ENCODE measurements around the gene NEB. TPM values are rescaled to one million over a fixed set of nuclear protein-coding genes. Genes with fewer than 3 reads are reported as not detected.
"Not testable (repeated sequence)": the region's sequence is repeated elsewhere in the genome, so short reads cannot be mapped to it uniquely, and the experiment has no call there.

The NEB gene
- total RNA-seq, 4 donors from 2014 or later: 0.60 to 7.0 (median 1.4) TPM

DNA sequence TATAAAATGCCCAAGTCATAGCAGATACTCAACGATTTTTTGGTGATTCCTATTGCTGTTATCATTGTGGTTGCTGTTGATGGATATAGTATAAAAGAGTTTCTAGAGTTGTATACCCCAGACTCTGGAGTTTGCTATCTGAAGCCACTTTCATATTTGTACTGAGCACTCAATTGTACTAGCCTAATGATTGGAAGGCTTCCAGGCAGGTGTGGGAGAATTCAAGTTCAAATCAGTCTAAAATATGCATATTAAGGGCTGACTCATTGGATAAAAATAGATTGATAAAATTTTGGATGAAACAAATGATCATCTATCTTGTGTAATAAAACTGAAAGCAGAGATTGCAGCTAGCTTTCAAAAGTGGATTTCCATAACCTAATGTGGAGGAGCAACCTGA, 122.9 kb downstream of the NEB start:
- intact Hi-C loops (cut with DNase I; ENCODE audit: low total_unique reads): no loop called here
- in situ Hi-C loops (cut with MboI; ENCODE audit: low pct_ligation_motif_present in 1 of 4, low pct_unique_long_range_greater_than_20kb in 1 of 4, low sequenced_read_pairs in 3 of 4): loop anchor here in 2 of 4 donors (25.0 kb wide), 1 partner anchor 401 kb away; no protein-coding TSS in a partner anchor
- H3K36me3 ChIP-seq: no peaks in the 10 kb centered on the region

DNA sequence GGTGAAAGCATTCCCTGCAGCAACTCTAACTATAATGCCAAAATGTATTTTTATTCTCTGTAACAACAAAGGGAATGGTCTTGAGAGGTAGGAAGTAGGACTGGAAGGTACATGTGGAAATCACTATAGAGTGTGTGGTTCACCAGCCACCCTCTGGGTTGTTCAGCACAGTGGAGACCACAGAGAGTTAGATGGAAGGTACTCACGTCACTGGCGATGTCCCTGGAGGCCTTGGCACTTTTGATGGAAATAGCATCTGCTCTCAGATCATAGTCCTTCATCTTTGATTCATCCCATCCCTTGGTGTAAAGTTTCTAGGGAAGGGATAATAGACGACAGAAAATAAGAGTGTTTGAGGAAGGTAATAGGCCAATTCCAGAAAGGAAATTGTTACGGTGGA, 124.0 kb downstream of the NEB start:
- in situ Hi-C loops (cut with MboI; ENCODE audit: low pct_ligation_motif_present in 1 of 4, low pct_unique_long_range_greater_than_20kb in 1 of 4, low sequenced_read_pairs in 3 of 4): loop anchor here in 2 of 4 donors (25.0 kb wide), 1 partner anchor 402 kb away; no protein-coding TSS in a partner anchor
- Histone ChIP-seq H3K4me1 (no peaks in the 10 kb centered on the region), H3K9me3 (no peaks in the 10 kb centered on the region), H3K27ac (no peak overlapping the region), H3K4me3 (no peak overlapping the region), H3K36me3 (no peaks in the 10 kb centered on the region), H3K27me3 (no peaks in the 10 kb centered on the region)
- no peak for DNase-seq
- WGBS, 2 donors (ENCODE audit: low coverage in 1 of 2): 93 to 97% methylated on average over 4 of the region's 4 CpGs
- intact Hi-C loops (cut with DNase I; ENCODE audit: low total_unique reads): no loop called here
- TF ChIP-seq POLR2A (IDR thresholded peaks at IDR 0.05) (no peak), POLR2AphosphoS5 (IDR thresholded peaks at IDR 0.05) (no peak)
- TF ChIP-seq, protein P1, sequence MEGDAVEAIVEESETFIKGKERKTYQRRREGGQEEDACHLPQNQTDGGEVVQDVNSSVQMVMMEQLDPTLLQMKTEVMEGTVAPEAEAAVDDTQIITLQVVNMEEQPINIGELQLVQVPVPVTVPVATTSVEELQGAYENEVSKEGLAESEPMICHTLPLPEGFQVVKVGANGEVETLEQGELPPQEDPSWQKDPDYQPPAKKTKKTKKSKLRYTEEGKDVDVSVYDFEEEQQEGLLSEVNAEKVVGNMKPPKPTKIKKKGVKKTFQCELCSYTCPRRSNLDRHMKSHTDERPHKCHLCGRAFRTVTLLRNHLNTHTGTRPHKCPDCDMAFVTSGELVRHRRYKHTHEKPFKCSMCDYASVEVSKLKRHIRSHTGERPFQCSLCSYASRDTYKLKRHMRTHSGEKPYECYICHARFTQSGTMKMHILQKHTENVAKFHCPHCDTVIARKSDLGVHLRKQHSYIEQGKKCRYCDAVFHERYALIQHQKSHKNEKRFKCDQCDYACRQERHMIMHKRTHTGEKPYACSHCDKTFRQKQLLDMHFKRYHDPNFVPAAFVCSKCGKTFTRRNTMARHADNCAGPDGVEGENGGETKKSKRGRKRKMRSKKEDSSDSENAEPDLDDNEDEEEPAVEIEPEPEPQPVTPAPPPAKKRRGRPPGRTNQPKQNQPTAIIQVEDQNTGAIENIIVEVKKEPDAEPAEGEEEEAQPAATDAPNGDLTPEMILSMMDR (IDR thresholded peaks at IDR 0.05): no peak

More for the DNA sequence above, 122.9 kb downstream of the NEB start:
- no peaks in the 10 kb centered on the region for H3K27me3 ChIP-seq
- no peaks in the 10 kb centered on the region for H3K9me3 ChIP-seq
- H3K4me1 ChIP-seq: no peaks in the 10 kb centered on the region
- 51 to 89% methylated on average over 1 of the region's 1 CpG for WGBS, 2 donors (ENCODE audit: low coverage in 1 of 2)
- H3K27ac ChIP-seq: no peak overlapping the region
- H3K4me3 ChIP-seq: no peak overlapping the region
- no peak for DNase-seq
- TF ChIP-seq, protein P1 (IDR thresholded peaks at IDR 0.05): no peak
- no peak for TF ChIP-seq POLR2A (IDR thresholded peaks at IDR 0.05)

DNA sequence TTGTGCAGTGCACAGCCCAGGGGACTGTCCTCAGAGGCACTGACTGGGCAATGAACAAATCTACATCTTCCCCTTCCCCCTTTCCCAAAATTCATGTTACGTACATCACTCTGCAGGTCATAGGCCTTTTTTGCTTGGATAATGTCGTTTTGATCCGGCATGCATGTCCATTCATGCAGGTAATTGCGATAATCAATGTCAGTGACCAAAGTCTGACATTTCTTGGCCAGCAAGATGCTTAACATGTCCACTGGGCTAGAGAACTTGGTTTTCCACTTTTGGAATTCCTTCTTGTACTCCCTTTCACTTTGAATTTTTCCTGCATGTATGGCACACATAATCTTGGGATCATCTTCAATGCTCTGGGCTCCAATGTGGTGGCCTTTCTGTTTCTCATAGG, 124.6 kb downstream of the NEB start:
- no peak overlapping the region for H3K27ac ChIP-seq
- H3K27me3 ChIP-seq: no peaks in the 10 kb centered on the region
- H3K36me3 ChIP-seq: no peaks in the 10 kb centered on the region
- in situ Hi-C loops (cut with MboI; ENCODE audit: low pct_ligation_motif_present in 1 of 4, low pct_unique_long_range_greater_than_20kb in 1 of 4, low sequenced_read_pairs in 3 of 4): loop anchor here in 2 of 4 donors (25.0 kb wide), 1 partner anchor 403 kb away; no protein-coding TSS in a partner anchor
- no peak overlapping the region for H3K4me3 ChIP-seq
- TF ChIP-seq EP300 (IDR thresholded peaks at IDR 0.05; ENCODE audit: low read depth) (no peak), POLR2A (IDR thresholded peaks at IDR 0.05) (no peak), POLR2AphosphoS5 (IDR thresholded peaks at IDR 0.05) (no peak)
- TF ChIP-seq, protein P1 (IDR thresholded peaks at IDR 0.05): no peak
- H3K9me3 ChIP-seq: no peaks in the 10 kb centered on the region
- H3K4me1 ChIP-seq: no peaks in the 10 kb centered on the region
- DNase-seq: no peak
- intact Hi-C loops (cut with DNase I; ENCODE audit: low total_unique reads): no loop called here
- WGBS, 2 donors (ENCODE audit: low coverage in 1 of 2): 91 to 99% methylated on average over 4 of the region's 4 CpGs

DNA sequence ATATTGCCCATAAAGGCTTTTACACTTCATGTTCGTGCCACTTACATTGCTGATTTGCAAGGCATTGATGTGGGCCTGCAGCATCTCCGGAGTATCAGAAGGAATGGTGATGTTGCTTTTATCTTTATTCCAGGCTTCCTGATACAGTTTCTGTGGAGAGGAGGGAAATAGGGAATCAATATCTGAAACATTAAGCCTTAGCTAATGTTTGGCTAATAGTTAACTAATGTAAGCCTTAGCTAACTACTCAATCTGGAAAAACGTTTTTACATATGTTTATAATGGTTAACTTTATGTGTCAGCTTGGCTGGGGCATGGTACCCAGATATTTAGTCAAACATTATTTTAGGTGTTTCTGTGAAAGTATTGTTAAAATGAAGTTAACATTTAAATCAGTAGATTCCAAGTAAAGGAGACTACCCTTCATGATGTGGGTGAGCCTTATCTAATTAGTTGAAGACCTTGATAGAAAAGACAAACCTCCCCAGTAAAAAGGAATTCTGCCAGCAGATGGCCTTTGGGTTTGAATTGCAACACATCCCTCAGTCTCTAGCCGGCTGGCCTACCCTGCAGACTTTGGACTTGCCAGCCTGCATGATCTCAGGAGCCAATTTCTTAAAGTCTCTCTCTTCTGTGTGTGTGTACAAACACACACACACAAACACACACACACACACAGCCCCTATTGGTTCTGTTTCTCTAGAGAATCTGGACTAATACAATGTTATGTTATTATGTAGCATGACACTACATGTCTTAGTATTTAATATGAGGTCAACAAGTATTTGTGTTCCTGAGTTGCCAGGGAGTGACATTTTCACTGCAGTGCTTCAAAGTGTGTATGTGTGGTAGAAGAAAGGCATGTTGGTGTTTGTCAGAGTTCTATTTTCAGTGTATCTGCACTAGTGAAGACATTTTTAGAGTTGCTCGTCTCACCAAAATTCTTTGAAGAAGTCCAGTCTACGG, 126.5 kb downstream of the NEB start:
- no CpG with 5 or more reads among the region's 6 CpGs for WGBS, 2 donors (ENCODE audit: low coverage in 1 of 2)
- intact Hi-C loops (cut with DNase I; ENCODE audit: low total_unique reads); H3K4me3 ChIP-seq; H3K27me3 ChIP-seq; H3K9me3 ChIP-seq; H3K4me1 ChIP-seq; H3K36me3 ChIP-seq; DNase-seq; H3K27ac ChIP-seq: not testable (repeated sequence)
- in situ Hi-C loops (cut with MboI; ENCODE audit: low pct_ligation_motif_present in 1 of 4, low pct_unique_long_range_greater_than_20kb in 1 of 4, low sequenced_read_pairs in 3 of 4): loop anchor here in 2 of 4 donors (25.0 kb wide), 1 partner anchor 405 kb away; no protein-coding TSS in a partner anchor

DNA sequence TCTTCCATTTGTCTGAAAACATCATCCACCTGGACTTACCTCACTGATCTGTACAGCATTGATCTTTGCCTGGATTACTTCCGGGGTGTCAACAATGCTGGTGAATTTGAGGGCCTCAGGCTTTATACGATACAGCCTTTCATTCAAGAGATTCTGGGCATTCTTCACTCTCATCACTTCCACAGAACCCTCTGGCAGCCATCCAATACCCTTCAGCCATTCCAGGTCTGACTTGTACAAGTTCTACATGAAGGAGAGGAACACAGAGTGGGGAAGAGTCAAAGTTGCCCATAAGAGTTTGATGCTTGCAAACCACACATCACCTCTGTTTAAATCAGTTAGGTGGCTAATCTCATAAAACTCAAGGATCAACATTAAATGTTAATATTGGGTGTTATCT, 130.7 kb downstream of the NEB start:
- WGBS, 2 donors (ENCODE audit: low coverage in 1 of 2): 92% methylated on average over 2 of the region's 2 CpGs; no CpG with 5 or more reads in 1 of the 2 donors
- in situ Hi-C loops (cut with MboI; ENCODE audit: low pct_ligation_motif_present in 1 of 4, low pct_unique_long_range_greater_than_20kb in 1 of 4, low sequenced_read_pairs in 3 of 4): loop anchor here in 2 of 4 donors (25.0 kb wide), 1 partner anchor 409 kb away; no protein-coding TSS in a partner anchor
- H3K27ac ChIP-seq; H3K4me3 ChIP-seq; intact Hi-C loops (cut with DNase I; ENCODE audit: low total_unique reads); H3K4me1 ChIP-seq; H3K36me3 ChIP-seq; H3K9me3 ChIP-seq; DNase-seq; H3K27me3 ChIP-seq: not testable (repeated sequence)

DNA sequence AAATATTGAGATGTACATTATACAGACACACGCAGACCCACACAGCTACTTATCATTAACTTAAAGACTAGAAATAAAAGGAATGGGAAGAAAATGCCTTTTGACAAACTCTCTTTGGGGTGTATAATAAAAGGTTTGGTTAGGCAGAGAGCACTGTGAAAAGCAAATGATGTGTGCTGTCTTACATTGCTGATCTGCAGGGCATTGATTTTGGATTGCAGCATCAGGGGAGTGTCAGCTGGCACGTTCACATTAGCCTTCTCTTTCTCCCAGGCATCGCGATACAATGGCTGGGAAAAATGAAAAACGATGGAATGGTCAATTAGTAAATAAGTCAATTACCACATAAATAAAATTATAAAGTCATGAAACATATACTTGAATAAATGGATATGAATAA, 131.9 kb downstream of the NEB start:
- no CpG with 5 or more reads among the region's 5 CpGs for WGBS, 2 donors (ENCODE audit: low coverage in 1 of 2)

DNA sequence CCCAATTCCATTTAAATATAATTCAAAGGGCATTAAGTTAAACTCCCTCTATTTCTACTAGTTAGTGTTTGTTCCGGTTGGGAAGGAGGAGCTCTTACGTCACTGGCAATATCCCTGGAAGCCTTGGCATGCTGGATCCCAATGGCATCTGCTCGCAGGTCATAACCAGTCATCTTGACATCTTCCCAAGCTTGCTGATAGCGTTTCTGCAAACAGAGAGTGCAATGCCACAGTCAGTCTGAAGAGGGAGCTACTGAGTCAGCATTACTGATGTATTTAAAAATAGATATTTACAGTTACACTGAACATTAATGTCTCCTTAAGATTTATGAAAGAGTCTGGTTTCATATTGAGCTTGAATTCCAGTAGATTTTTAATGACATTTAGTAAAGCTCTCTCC, 132.5 kb downstream of the NEB start:
- H3K27me3 ChIP-seq; H3K36me3 ChIP-seq; H3K4me3 ChIP-seq; DNase-seq; intact Hi-C loops (cut with DNase I; ENCODE audit: low total_unique reads); H3K4me1 ChIP-seq; H3K27ac ChIP-seq; H3K9me3 ChIP-seq: not testable (repeated sequence)
- in situ Hi-C loops (cut with MboI; ENCODE audit: low pct_ligation_motif_present in 1 of 4, low pct_unique_long_range_greater_than_20kb in 1 of 4, low sequenced_read_pairs in 3 of 4): loop anchor here in 2 of 4 donors (25.0 kb wide), 1 partner anchor 410 kb away; no protein-coding TSS in a partner anchor
- no CpG with 5 or more reads among the region's 4 CpGs for WGBS, 2 donors (ENCODE audit: low coverage in 1 of 2)

More for the DNA sequence above, 131.9 kb downstream of the NEB start:
- H3K9me3 ChIP-seq; H3K4me3 ChIP-seq; H3K36me3 ChIP-seq; H3K27me3 ChIP-seq; DNase-seq; H3K4me1 ChIP-seq; H3K27ac ChIP-seq; intact Hi-C loops (cut with DNase I; ENCODE audit: low total_unique reads): not testable (repeated sequence)
- in situ Hi-C loops (cut with MboI; ENCODE audit: low pct_ligation_motif_present in 1 of 4, low pct_unique_long_range_greater_than_20kb in 1 of 4, low sequenced_read_pairs in 3 of 4): loop anchor here in 2 of 4 donors (25.0 kb wide), 1 partner anchor 410 kb away; no protein-coding TSS in a partner anchor

Data from transverse colon (tissue), 4 donors.